Gastrocnemius medialis (tissue), 4 donors: Measurements from ENCODE around the gene TIGAR. TPM values are rescaled to one million over a fixed set of nuclear protein-coding genes. Genes with fewer than 3 reads are reported as not detected.

Source experiments
- ATAC-seq, 2 donors: fragments of 150-250 bp; one replicate each; pipeline ENCODE4 v1.9.1; 2016
- DNase-seq, 2 donors: peaks; one replicate each; pipeline ENCODE4 v3.0.0-alpha.2; 2019
- H3K27ac ChIP-seq, 4 donors: fragments of 200-600 bp; sonication (generic); 1 replicate in 1 of 4; 2 replicates in 3 of 4; pipeline ENCODE4 v1.5.1; 2016 to 2018; ENCODE audit warnings: mild to moderate bottlenecking in 2 of 4, moderate library complexity in 1 of 4
- H3K27me3 ChIP-seq, 3 donors: fragments of 200-600 bp; sonication (generic) in 2 of 3; 1 replicate in 1 of 3; 2 replicates in 2 of 3; pipeline versions ENCODE4 v1.5.1 to v1.6.0; 2016 to 2019; ENCODE audit warnings: mild to moderate bottlenecking in 1 of 3, moderate library complexity in 1 of 3
- H3K36me3 ChIP-seq, 2 donors: fragments of 200-600 bp; sonication (generic) in 1 of 2; one replicate each; pipeline ENCODE4 v1.5.1; 2017 to 2018
- H3K4me1 ChIP-seq, 2 donors: fragments of 200-600 bp; sonication (generic) in 1 of 2; one replicate each; pipeline ENCODE4 v1.5.1; 2016 to 2017; ENCODE audit warnings: mild to moderate bottlenecking in 2 of 2
- H3K4me3 ChIP-seq, 4 donors: fragments of 200-600 bp; sonication (generic) in 3 of 4; 1 replicate in 1 of 4; 2 replicates in 3 of 4; pipeline ENCODE4 v1.5.1; 2016 to 2019; ENCODE audit warnings: mild to moderate bottlenecking in 2 of 4
- H3K9me3 ChIP-seq, 3 donors: fragments of 200-600 bp; sonication (generic) in 2 of 3; 1 replicate in 1 of 3; 2 replicates in 2 of 3; pipeline ENCODE4 v1.5.1; 2016 to 2019
- CTCF ChIP-seq, 5 experiments: fragments of 450-650 bp in 3 of 5; fragments of 200-600 bp in 2 of 5; sonication (generic) in 2 of 5; IDR thresholded peaks in 4 of 5; conservative IDR thresholded peaks in 1 of 5; 1 replicate in 4 of 5; 2 replicates in 1 of 5; pipeline ENCODE4 v1.5.1; 2016 to 2019; ENCODE audit warnings: antibody characterized with exemption in 5 of 5, mild to moderate bottlenecking in 3 of 5, moderate library complexity in 3 of 5
- POLR2A ChIP-seq, 2 donors: fragments of 450-650 bp; IDR thresholded peaks; one replicate each; pipeline ENCODE4 v1.6.1; 2017; ENCODE audit warnings: antibody characterized with exemption in 2 of 2, mild to moderate bottlenecking in 2 of 2, moderate library complexity in 2 of 2
- in situ Hi-C, 4 donors: fragments of 200-750 bp; cut with MboI; loops; one replicate each; pipeline versions ENCODE4 v1.15.0 to v1.8.0; 2017; ENCODE audit warnings: low sequenced_read_pairs in 4 of 4
- intact Hi-C: fragments of 100-400 bp; cut with DNase I; formaldehyde crosslinking; loops from one replicate; pipeline ENCODE4 v1.15.1; 2023; ENCODE audit warnings: low total_unique reads
- total RNA-seq, 4 donors: library from RNA; depleted of rRNA; stranded (reverse); fragments of >200 nt; gene quantifications; one replicate each; pipeline versions ENCODE4 v1.1.0 to v1.2.3, GENCODE V29; 2016

TIGAR gene
- total RNA-seq, 4 donors from 2014 or later, result 4.4 to 8.3 (median 6.7) TPM

- no peaks in the 10 kb centered on the region for H3K4me1 ChIP-seq
- H3K36me3 ChIP-seq, result peaks cover 0 to 6% of the 10 kb centered on the region in 2 donors
- DNase-seq, result no peak
- ATAC-seq, result no peak
- H3K4me3 ChIP-seq, result no peak overlapping the region
- no peaks in the 10 kb centered on the region for H3K27me3 ChIP-seq
- no peaks in the 10 kb centered on the region for H3K9me3 ChIP-seq
- TF ChIP-seq CTCF (IDR thresholded peaks at IDR 0.05 in 4 of 5, conservative IDR thresholded peaks at IDR 0.05 in 1 of 5), result peak in 4 of 5 experiments; percentile 25 to 51 (median 26)
- TF ChIP-seq POLR2A (IDR thresholded peaks at IDR 0.05), result no peak
- H3K27ac ChIP-seq, result no peak overlapping the region
- in situ Hi-C loops (no loop called here), intact Hi-C loops (loop anchor here (5.0 kb wide), 1 partner anchor 174 kb away; no protein-coding TSS in a partner anchor)
These were observed 32.8 kb downstream of the TIGAR start for GRCh38 chr12:4353785-4354208.

- ATAC-seq (no peak), DNase-seq (no peak)
- Histone ChIP-seq H3K27me3 (no peaks in the 10 kb centered on the region), H3K27ac (no peak overlapping the region), H3K9me3 (no peaks in the 10 kb centered on the region), H3K4me3 (no peak overlapping the region), H3K4me1 (no peaks in the 10 kb centered on the region), H3K36me3 (no peaks in the 10 kb centered on the region)
- TF ChIP-seq POLR2A (IDR thresholded peaks at IDR 0.05), result no peak
- TF ChIP-seq CTCF (IDR thresholded peaks at IDR 0.05 in 4 of 5, conservative IDR thresholded peaks at IDR 0.05 in 1 of 5), result no peak
- in situ Hi-C loops, result no loop called here
- intact Hi-C loops, result no loop called here
These were observed 34.4 kb downstream of the TIGAR start for GRCh38 chr12:4355156-4356040.

GRCh38 chr12:4356041-4356327 is 35.0 kb downstream of the TIGAR start:
- intact Hi-C loops, result no loop called here
- H3K27me3 ChIP-seq, result no peaks in the 10 kb centered on the region
- no peak for DNase-seq
- no peaks in the 10 kb centered on the region for H3K4me1 ChIP-seq
- no peak for ATAC-seq
- no peaks in the 10 kb centered on the region for H3K36me3 ChIP-seq
- H3K9me3 ChIP-seq, result no peaks in the 10 kb centered on the region
- TF ChIP-seq POLR2A (IDR thresholded peaks at IDR 0.05) (no peak), CTCF (IDR thresholded peaks at IDR 0.05 in 4 of 5, conservative IDR thresholded peaks at IDR 0.05 in 1 of 5) (peak in 1 of 5 experiments; percentile 39)
- in situ Hi-C loops, result no loop called here
- no peak overlapping the region for H3K27ac ChIP-seq
- H3K4me3 ChIP-seq, result no peak overlapping the region

GRCh38 chr12:4366090-4366489 is 45.1 kb downstream of the TIGAR start:
- Histone ChIP-seq H3K36me3 (no peaks in the 10 kb centered on the region), H3K4me3 (no peak overlapping the region), H3K9me3 (no peaks in the 10 kb centered on the region), H3K4me1 (no peaks in the 10 kb centered on the region), H3K27ac (no peak overlapping the region), H3K27me3 (no peaks in the 10 kb centered on the region)
- ATAC-seq (no peak), DNase-seq (no peak)
- in situ Hi-C loops, result no loop called here
- TF ChIP-seq CTCF (IDR thresholded peaks at IDR 0.05 in 4 of 5, conservative IDR thresholded peaks at IDR 0.05 in 1 of 5) (no peak), POLR2A (IDR thresholded peaks at IDR 0.05) (no peak)
- intact Hi-C loops, result no loop called here
